ENCODE measurements around the gene RPL36. TPM values are rescaled to one million over a fixed set of nuclear protein-coding genes. Genes with fewer than 3 reads are reported as not detected.
"Not testable (repeated sequence)": the region's sequence is repeated elsewhere in the genome, so short reads cannot be mapped to it uniquely, and the experiment has no call there.

RPL36 gene
- total RNA-seq, 1 experiment from 2014 or later: 497 TPM

GRCh38 chr19:5727453-5728050 is 37.5 kb downstream of the RPL36 start:
- BruUV-seq (replicated peaks): no TSS peak
- no peak for DNase-seq
- Mint-ChIP-seq H3K4me3 (ENCODE audit: low read depth, unreplicated experiment) (no peak overlapping the region), H3K9me3 (ENCODE audit: low read depth, unreplicated experiment) (no peaks in the 10 kb centered on the region), H3K36me3 (ENCODE audit: insufficient read depth, unreplicated experiment) (no peaks in the 10 kb centered on the region), H3K27me3 (ENCODE audit: unreplicated experiment) (peaks cover under 1% of the 10 kb centered on the region), H3K27ac (ENCODE audit: unreplicated experiment) (no peak overlapping the region), H3K4me1 (ENCODE audit: low read depth, unreplicated experiment) (no peaks in the 10 kb centered on the region)
- CTCF ChIA-PET: no interaction called here
- TF ChIP-seq CTCF (IDR thresholded peaks at IDR 0.05; ENCODE audit: unreplicated experiment): no peak
- intact Hi-C loops (cut with micrococcal nuclease; ENCODE audit: unreplicated experiment): no loop called here

GRCh38 chr19:5733172-5733571 is 43.1 kb downstream of the RPL36 start:
- H3K4me1 Mint-ChIP-seq (ENCODE audit: low read depth, unreplicated experiment); intact Hi-C loops (cut with micrococcal nuclease; ENCODE audit: unreplicated experiment); H3K4me3 Mint-ChIP-seq (ENCODE audit: low read depth, unreplicated experiment); H3K9me3 Mint-ChIP-seq (ENCODE audit: low read depth, unreplicated experiment); DNase-seq; H3K27ac Mint-ChIP-seq (ENCODE audit: unreplicated experiment); BruUV-seq (replicated peaks); CTCF ChIA-PET; H3K36me3 Mint-ChIP-seq (ENCODE audit: insufficient read depth, unreplicated experiment): not testable (repeated sequence)
- peaks cover 14% of the 10 kb centered on the region for H3K27me3 Mint-ChIP-seq (ENCODE audit: unreplicated experiment)

GRCh38 chr19:5738423-5738822 is 48.3 kb downstream of the RPL36 start:
- H3K9me3 Mint-ChIP-seq (ENCODE audit: low read depth, unreplicated experiment): no peaks in the 10 kb centered on the region
- H3K27me3 Mint-ChIP-seq (ENCODE audit: unreplicated experiment): peaks cover 19% of the 10 kb centered on the region
- DNase-seq: no peak
- intact Hi-C loops (cut with micrococcal nuclease; ENCODE audit: unreplicated experiment): no loop called here
- no peak overlapping the region for H3K27ac Mint-ChIP-seq (ENCODE audit: unreplicated experiment)
- CTCF ChIA-PET: no interaction called here
- no TSS peak for BruUV-seq (replicated peaks)
- H3K36me3 Mint-ChIP-seq (ENCODE audit: insufficient read depth, unreplicated experiment): no peaks in the 10 kb centered on the region
- TF ChIP-seq CTCF (IDR thresholded peaks at IDR 0.05; ENCODE audit: unreplicated experiment): no peak
- H3K4me1 Mint-ChIP-seq (ENCODE audit: low read depth, unreplicated experiment): no peaks in the 10 kb centered on the region
- no peak overlapping the region for H3K4me3 Mint-ChIP-seq (ENCODE audit: low read depth, unreplicated experiment)

Other genes with a start within 250 kb of the RPL36 start
- not detected in 2 replicates for gene ZNRF4, start 234.9 kb upstream of the RPL36 start, total RNA-seq (2022)
- gene TINCR, start 122.3 kb upstream of the RPL36 start, total RNA-seq (2022): 0.27 and 0.40 TPM in 2 replicates
- 71.7 and 72.8 TPM in 2 replicates for gene SAFB2, start 67.5 kb upstream of the RPL36 start, total RNA-seq (2022)
- gene SAFB, start 67.2 kb upstream of the RPL36 start, total RNA-seq (2022): 87.3 and 88.0 TPM in 2 replicates
- gene MICOS13, start 9.8 kb upstream of the RPL36 start, total RNA-seq (2022): 37.1 and 37.9 TPM in 2 replicates
- gene HSD11B1L, start 9.3 kb upstream of the RPL36 start, total RNA-seq (2022): 2.3 and 3.0 TPM in 2 replicates
- 92.8 and 101 TPM in 2 replicates for gene LONP1, start 29.9 kb downstream of the RPL36 start, total RNA-seq (2022)
- gene CATSPERD, start 30.3 kb downstream of the RPL36 start, total RNA-seq (2022): not detected in 2 replicates
- gene PRR22, start 94.5 kb downstream of the RPL36 start, total RNA-seq (2022): 6.3 TPM in 2 replicates
- gene DUS3L, start 100.9 kb downstream of the RPL36 start, total RNA-seq (2022): 33.2 and 35.5 TPM in 2 replicates
- 3.9 and 5.4 TPM in 2 replicates for gene NRTN, start 114.8 kb downstream of the RPL36 start, total RNA-seq (2022)
- gene FUT6, start 149.4 kb downstream of the RPL36 start, total RNA-seq (2022): 1.8 and 2.8 TPM in 2 replicates
- gene FUT3, start 161.2 kb downstream of the RPL36 start, total RNA-seq (2022): 15.6 and 18.6 TPM in 2 replicates
- not detected in 2 replicates for gene FUT5, start 180.2 kb downstream of the RPL36 start, total RNA-seq (2022)
- 133 and 143 TPM in 2 replicates for gene NDUFA11, start 213.5 kb downstream of the RPL36 start, total RNA-seq (2022)
- gene VMAC, start 214.6 kb downstream of the RPL36 start, total RNA-seq (2022): 4.3 and 5.5 TPM in 2 replicates
- 39.9 and 45.7 TPM in 2 replicates for gene CAPS, start 224.0 kb downstream of the RPL36 start, total RNA-seq (2022)